ENCODE data around the gene FXYD1.
A peak's percentile ranks its signal among the peaks of the same experiment; 100 is the strongest.
"Not testable (repeated sequence)": the region's sequence is repeated elsewhere in the genome, so short reads cannot be mapped to it uniquely, and the experiment has no call there.

FXYD1 gene

DNA sequence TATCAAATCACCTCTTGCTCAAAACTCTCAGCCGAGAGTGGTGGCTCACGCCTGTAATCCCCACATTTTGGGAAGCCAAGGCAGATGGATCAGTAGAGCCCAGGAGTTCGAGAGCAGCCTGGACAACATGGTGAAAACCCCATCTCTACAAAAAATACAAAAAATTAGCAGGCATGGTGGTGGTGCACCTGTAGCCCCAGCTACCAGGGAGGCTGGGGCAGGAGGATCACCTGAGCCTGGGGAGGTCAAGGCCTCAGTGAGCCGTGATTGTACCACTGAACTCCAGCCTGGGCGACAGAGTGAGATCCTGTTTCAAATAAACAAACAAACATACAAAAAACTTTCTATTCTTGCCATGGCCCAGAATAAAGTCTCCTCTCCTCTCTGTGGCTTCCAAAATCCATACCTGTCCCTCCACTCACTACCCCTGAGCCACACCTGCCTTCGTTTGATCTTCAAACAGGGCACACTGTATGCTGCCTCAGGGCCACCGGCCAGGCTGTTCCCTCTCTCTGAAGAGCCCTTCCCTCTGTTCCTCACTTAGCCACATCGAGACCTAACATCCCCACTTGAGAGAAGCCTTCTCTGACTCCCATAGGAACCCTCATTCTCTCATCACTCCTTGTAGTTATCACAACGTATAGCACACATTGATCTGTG lies 10.1 kb upstream of the FXYD1 start:
- Mint-ChIP-seq H3K27me3 (ENCODE audit: low read depth, poor library complexity) (peaks cover 3% of the 10 kb centered on the region), H3K4me1 (peaks cover 37% of the 10 kb centered on the region), H3K4me3 (no peak overlapping the region), H3K9me3 (no peaks in the 10 kb centered on the region), H3K36me3 (ENCODE audit: low read depth) (no peaks in the 10 kb centered on the region), H3K27ac (peak overlapping the region; percentile 96)
- DNase-seq, result no peak
- TF ChIP-seq, protein P1, sequence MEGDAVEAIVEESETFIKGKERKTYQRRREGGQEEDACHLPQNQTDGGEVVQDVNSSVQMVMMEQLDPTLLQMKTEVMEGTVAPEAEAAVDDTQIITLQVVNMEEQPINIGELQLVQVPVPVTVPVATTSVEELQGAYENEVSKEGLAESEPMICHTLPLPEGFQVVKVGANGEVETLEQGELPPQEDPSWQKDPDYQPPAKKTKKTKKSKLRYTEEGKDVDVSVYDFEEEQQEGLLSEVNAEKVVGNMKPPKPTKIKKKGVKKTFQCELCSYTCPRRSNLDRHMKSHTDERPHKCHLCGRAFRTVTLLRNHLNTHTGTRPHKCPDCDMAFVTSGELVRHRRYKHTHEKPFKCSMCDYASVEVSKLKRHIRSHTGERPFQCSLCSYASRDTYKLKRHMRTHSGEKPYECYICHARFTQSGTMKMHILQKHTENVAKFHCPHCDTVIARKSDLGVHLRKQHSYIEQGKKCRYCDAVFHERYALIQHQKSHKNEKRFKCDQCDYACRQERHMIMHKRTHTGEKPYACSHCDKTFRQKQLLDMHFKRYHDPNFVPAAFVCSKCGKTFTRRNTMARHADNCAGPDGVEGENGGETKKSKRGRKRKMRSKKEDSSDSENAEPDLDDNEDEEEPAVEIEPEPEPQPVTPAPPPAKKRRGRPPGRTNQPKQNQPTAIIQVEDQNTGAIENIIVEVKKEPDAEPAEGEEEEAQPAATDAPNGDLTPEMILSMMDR (IDR thresholded peaks at IDR 0.05), result no peak

GRCh38 chr19:35129724-35130274 lies 8.8 kb upstream of the FXYD1 start:
- not testable (repeated sequence) for DNase-seq; H3K27ac Mint-ChIP-seq; H3K9me3 Mint-ChIP-seq; H3K36me3 Mint-ChIP-seq (ENCODE audit: low read depth); H3K4me3 Mint-ChIP-seq; H3K27me3 Mint-ChIP-seq (ENCODE audit: low read depth, poor library complexity)
- H3K4me1 Mint-ChIP-seq, result peaks cover 39% of the 10 kb centered on the region

- Mint-ChIP-seq H3K27me3 (ENCODE audit: low read depth, poor library complexity) (peaks cover 3% of the 10 kb centered on the region), H3K4me1 (peaks cover 42% of the 10 kb centered on the region), H3K4me3 (no peak overlapping the region), H3K9me3 (no peaks in the 10 kb centered on the region), H3K36me3 (ENCODE audit: low read depth) (no peaks in the 10 kb centered on the region), H3K27ac (no peak overlapping the region)
- TF ChIP-seq, protein P1 (IDR thresholded peaks at IDR 0.05), result no peak
- no peak for DNase-seq
These were observed 7.6 kb upstream of the FXYD1 start for GRCh38 chr19:35130761-35131720.

GRCh38 chr19:35132254-35132653 lies 6.4 kb upstream of the FXYD1 start:
- H3K9me3 Mint-ChIP-seq, result no peaks in the 10 kb centered on the region
- TF ChIP-seq, protein P1 (IDR thresholded peaks at IDR 0.05), result no peak
- H3K27me3 Mint-ChIP-seq (ENCODE audit: low read depth, poor library complexity), result peaks cover 4% of the 10 kb centered on the region
- H3K27ac Mint-ChIP-seq, result no peak overlapping the region
- no peaks in the 10 kb centered on the region for H3K36me3 Mint-ChIP-seq (ENCODE audit: low read depth)
- H3K4me3 Mint-ChIP-seq, result no peak overlapping the region
- no peak for DNase-seq
- peaks cover 49% of the 10 kb centered on the region for H3K4me1 Mint-ChIP-seq

DNA sequence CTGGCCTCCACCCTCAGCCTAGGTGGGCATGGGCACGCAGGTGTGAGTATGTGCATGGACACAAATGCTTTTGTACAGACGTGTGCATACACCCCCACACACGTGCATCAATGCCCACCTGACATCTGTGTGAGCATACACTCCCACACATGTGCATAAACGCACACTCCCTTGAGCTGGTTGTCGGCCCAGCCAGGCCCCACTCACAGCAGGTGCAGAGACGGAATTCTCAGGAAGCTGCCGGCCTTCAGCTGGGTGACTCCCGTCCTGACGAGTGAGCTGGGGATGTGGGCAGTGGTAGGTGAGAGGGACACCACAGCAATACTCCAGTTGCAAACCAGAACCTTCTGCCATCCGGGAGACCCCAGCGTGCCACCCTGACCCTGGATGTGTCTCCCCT lies 4.8 kb upstream of the FXYD1 start:
- Mint-ChIP-seq H3K9me3 (no peaks in the 10 kb centered on the region), H3K4me3 (no peak overlapping the region), H3K27me3 (ENCODE audit: low read depth, poor library complexity) (peaks cover 11% of the 10 kb centered on the region), H3K36me3 (ENCODE audit: low read depth) (no peaks in the 10 kb centered on the region), H3K4me1 (peaks cover 56% of the 10 kb centered on the region), H3K27ac (no peak overlapping the region)
- TF ChIP-seq, protein P1 (IDR thresholded peaks at IDR 0.05), result no peak
- DNase-seq, result no peak

- Mint-ChIP-seq H3K27ac (peak within 1 kb of the TSS; percentile 57), H3K36me3 (ENCODE audit: low read depth) (no peaks in the 10 kb centered on the region), H3K4me1 (peaks cover 58% of the 10 kb centered on the region), H3K4me3 (peak within 1 kb of the TSS; percentile 71), H3K27me3 (ENCODE audit: low read depth, poor library complexity) (peaks cover 11% of the 10 kb centered on the region), H3K9me3 (no peaks in the 10 kb centered on the region)
- peak; percentile 32 for DNase-seq
- TF ChIP-seq, protein P1 (IDR thresholded peaks at IDR 0.05), result no peak
These were observed 3.9 kb upstream of the FXYD1 start, which contains the start of gene LGI4 for GRCh38 chr19:35134601-35135242. Gene LGI4, minus strand, starts transcription at chr19:35135059. Its CDS starts 379 bp downstream, at chr19:35134680.

Measured in nephron progenitor cell (in vitro differentiated cells).